Kidney (tissue), 14 donors: Measurements from ENCODE around the gene ZC3H8. TPM values are rescaled to one million over a fixed set of nuclear protein-coding genes. Genes with fewer than 3 reads are reported as not detected.

Experiments used
- DNase-seq, 5 donors: peaks; one replicate each; pipeline ENCODE4 v3.0.0-alpha.2; 2013 to 2020
- FAIRE-seq: peaks from 2 replicates; lab custom pipeline; 2012; peaks lifted over from hg19 to GRCh38; lab: Jason Lieb, UNC
- H3K27ac ChIP-seq, 2 donors: one replicate each; pipeline ENCODE4 v1.7.0; 2013; ENCODE audit warnings: low read depth in 2 of 2, low read length in 2 of 2, inconsistent platforms in 1 of 2
- H3K27me3 ChIP-seq: one replicate; pipeline ENCODE4 v1.7.1; 2013; ENCODE audit warnings: low read length, inconsistent platforms; ENCODE audit not compliant: control insufficient read depth, insufficient read depth
- H3K36me3 ChIP-seq, 3 donors: one replicate each; pipeline versions ENCODE4 v1.7.0 to v1.7.1; 2013; ENCODE audit warnings: low read length in 3 of 3, control low read depth in 1 of 3, inconsistent platforms in 1 of 3; ENCODE audit not compliant: insufficient read depth in 3 of 3, control insufficient read depth in 2 of 3
- H3K4me1 ChIP-seq, 3 donors: one replicate each; pipeline versions ENCODE4 v1.7.0 to v1.7.1; 2013; ENCODE audit warnings: low read length in 3 of 3, inconsistent platforms in 1 of 3, low read depth in 1 of 3; ENCODE audit not compliant: control insufficient read depth in 2 of 3, insufficient read depth in 2 of 3
- H3K4me3 ChIP-seq, 3 donors: one replicate each; pipeline versions ENCODE4 v1.7.0 to v1.8.1; 2013; ENCODE audit warnings: low read length in 3 of 3, control low read depth in 1 of 3, inconsistent platforms in 1 of 3
- H3K9ac ChIP-seq, 3 donors: one replicate each; pipeline versions ENCODE4 v1.7.0 to v1.7.1; 2013; ENCODE audit warnings: low read length in 3 of 3, control low read depth in 1 of 3, inconsistent platforms in 1 of 3
- H3K9me3 ChIP-seq, 3 donors: one replicate each; pipeline versions ENCODE4 v1.7.0 to v1.7.1; 2013; ENCODE audit warnings: low read length in 3 of 3, control low read depth in 1 of 3, inconsistent platforms in 1 of 3; ENCODE audit not compliant: control insufficient read depth in 2 of 3, insufficient read depth in 1 of 3
- intact Hi-C: fragments of 100-400 bp; cut with DNase I; formaldehyde crosslinking; loops from one replicate; pipeline ENCODE4 v1.11.1; 2022
- polyA plus RNA-seq: library from polyadenylated mRNA; stranded (reverse); fragments of 350-450 nt; fragmentation: Illumina TruSeq; extraction: RNeasy Lipid Tissue Mini Kit (QIAGEN cat#74804); gene quantifications from one replicate; pipeline ENCODE4 v1.2.3, GENCODE V29; 2014; ENCODE audit warnings: low read depth, low replicate concordance; ENCODE audit not compliant: insufficient read depth
- total RNA-seq: library from RNA; stranded (reverse); fragmentation: NEBNext Ultra II Directional; extraction: Animal tissue kit (Norgen Biotek cat#: 25700); gene quantifications from one replicate; pipeline ENCODE4 v1.2.1, GENCODE V29; 2021
- TF ChIP-seq, protein P1 (sequence below): IDR thresholded peaks from 3 replicates; pipeline ENCODE4 v1.5.1; 2012; ENCODE audit warnings: mild to moderate bottlenecking, moderate library complexity, borderline replicate concordance; ENCODE audit not compliant: insufficient read depth; ENCODE audit errors: extremely low read depth
- donor health status: control.
- donor health status: control.
- donor health status: control.
- donor health status: control.
- donor health status: control.
- donor health status: DM: yes; HTN: yes; CAD: no.
- donor health status: Normal renal cell carcinoma (clear cell type).

ZC3H8 gene
- total and polyA plus RNA-seq, 2 donors from 2014 or later, result 6.8 to 8.3 TPM

DNA sequence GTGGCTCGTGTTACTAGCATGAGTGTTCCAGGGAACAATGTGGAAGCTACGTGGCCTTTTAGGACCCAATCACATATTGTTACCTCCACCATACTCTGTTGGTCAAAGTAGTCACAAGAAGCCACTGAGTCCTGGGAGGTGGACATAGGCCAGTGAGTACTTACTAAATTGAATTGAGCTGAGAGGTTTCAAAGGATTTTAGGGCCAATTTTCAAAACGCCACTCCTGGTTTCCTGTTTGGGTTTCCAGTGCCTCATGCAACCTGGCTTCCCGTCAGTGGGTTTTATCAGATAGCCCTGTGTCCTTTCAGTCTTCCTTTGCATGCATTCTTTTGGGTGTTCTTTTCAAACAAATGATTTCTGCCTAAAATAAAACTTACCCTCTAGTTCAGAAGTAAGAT, 60.4 kb downstream of the ZC3H8 start:
- Histone ChIP-seq H3K4me3 (no peak overlapping the region), H3K9me3 (no peaks in the 10 kb centered on the region), H3K36me3 (no peaks in the 10 kb centered on the region), H3K9ac (no peak overlapping the region), H3K4me1 (no peaks in the 10 kb centered on the region), H3K27ac (no peak overlapping the region), H3K27me3 (no peaks in the 10 kb centered on the region)
- DNase-seq (no peak), FAIRE-seq (no peak)
- intact Hi-C loops, result no loop called here
- TF ChIP-seq, protein P1, sequence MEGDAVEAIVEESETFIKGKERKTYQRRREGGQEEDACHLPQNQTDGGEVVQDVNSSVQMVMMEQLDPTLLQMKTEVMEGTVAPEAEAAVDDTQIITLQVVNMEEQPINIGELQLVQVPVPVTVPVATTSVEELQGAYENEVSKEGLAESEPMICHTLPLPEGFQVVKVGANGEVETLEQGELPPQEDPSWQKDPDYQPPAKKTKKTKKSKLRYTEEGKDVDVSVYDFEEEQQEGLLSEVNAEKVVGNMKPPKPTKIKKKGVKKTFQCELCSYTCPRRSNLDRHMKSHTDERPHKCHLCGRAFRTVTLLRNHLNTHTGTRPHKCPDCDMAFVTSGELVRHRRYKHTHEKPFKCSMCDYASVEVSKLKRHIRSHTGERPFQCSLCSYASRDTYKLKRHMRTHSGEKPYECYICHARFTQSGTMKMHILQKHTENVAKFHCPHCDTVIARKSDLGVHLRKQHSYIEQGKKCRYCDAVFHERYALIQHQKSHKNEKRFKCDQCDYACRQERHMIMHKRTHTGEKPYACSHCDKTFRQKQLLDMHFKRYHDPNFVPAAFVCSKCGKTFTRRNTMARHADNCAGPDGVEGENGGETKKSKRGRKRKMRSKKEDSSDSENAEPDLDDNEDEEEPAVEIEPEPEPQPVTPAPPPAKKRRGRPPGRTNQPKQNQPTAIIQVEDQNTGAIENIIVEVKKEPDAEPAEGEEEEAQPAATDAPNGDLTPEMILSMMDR, result no peak

DNA sequence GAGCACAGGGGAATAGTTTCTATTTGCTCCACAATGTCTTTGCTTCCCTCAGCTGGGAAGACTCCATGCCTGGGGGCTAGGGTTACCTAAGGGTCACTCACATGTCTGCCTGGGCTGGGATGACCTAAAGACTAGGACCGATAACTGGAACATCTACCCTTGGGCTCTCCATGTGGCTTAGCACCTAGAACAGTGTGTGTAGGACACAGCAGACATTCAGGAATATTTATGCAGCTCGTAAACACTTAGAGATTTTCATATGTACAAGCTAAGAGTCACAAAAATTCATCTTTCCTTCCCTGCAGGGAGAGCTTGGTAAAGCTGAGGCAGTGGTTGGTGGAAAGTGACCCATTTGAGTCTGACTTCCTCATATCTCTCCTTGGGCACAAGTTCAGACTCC, 60.8 kb downstream of the ZC3H8 start:
- Histone ChIP-seq H3K36me3 (no peaks in the 10 kb centered on the region), H3K27ac (no peak overlapping the region), H3K9me3 (no peaks in the 10 kb centered on the region), H3K4me1 (no peaks in the 10 kb centered on the region), H3K9ac (no peak overlapping the region), H3K4me3 (no peak overlapping the region), H3K27me3 (no peaks in the 10 kb centered on the region)
- FAIRE-seq, result no peak
- no peak for DNase-seq
- TF ChIP-seq, protein P1, result no peak
- intact Hi-C loops, result no loop called here

DNA sequence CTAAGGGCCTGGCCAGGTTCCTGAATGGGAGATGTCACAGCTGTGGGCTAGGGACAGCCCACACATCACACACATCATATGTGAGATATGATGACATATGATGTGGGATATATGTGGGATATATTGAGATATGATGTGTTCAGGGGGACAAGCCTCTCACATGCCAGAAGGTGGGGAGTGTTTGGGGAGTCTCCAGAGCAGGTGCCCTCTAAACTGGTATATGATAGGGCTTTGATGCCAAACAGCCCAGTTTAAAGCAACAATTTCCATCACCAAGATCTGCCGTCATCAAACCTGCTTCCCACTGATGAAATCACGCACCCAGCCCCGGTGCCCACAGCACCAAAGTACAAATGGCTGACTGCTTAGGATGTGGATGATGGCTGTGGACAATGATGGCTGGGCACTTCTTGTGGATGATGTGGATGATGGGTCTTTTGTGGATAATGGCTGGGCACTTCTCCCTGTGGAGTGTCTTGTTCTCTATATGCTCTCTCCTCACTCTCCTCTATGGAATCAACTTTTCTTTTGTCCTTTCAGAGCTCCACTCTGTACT, 65.8 kb downstream of the ZC3H8 start:
- H3K4me1 ChIP-seq, result no peaks in the 10 kb centered on the region
- H3K9me3 ChIP-seq, result no peaks in the 10 kb centered on the region
- no peaks in the 10 kb centered on the region for H3K27me3 ChIP-seq
- FAIRE-seq (no peak), DNase-seq (no peak)
- H3K9ac ChIP-seq, result no peak overlapping the region
- H3K4me3 ChIP-seq, result no peak overlapping the region
- no peak overlapping the region for H3K27ac ChIP-seq
- intact Hi-C loops, result no loop called here
- no peaks in the 10 kb centered on the region for H3K36me3 ChIP-seq
- TF ChIP-seq, protein P1, result no peak
